Measurements from ENCODE around the gene ABCC9.
"Not testable (repeated sequence)": the region's sequence is repeated elsewhere in the genome, so short reads cannot be mapped to it uniquely, and the experiment has no call there.

Gene ABCC9

DNA sequence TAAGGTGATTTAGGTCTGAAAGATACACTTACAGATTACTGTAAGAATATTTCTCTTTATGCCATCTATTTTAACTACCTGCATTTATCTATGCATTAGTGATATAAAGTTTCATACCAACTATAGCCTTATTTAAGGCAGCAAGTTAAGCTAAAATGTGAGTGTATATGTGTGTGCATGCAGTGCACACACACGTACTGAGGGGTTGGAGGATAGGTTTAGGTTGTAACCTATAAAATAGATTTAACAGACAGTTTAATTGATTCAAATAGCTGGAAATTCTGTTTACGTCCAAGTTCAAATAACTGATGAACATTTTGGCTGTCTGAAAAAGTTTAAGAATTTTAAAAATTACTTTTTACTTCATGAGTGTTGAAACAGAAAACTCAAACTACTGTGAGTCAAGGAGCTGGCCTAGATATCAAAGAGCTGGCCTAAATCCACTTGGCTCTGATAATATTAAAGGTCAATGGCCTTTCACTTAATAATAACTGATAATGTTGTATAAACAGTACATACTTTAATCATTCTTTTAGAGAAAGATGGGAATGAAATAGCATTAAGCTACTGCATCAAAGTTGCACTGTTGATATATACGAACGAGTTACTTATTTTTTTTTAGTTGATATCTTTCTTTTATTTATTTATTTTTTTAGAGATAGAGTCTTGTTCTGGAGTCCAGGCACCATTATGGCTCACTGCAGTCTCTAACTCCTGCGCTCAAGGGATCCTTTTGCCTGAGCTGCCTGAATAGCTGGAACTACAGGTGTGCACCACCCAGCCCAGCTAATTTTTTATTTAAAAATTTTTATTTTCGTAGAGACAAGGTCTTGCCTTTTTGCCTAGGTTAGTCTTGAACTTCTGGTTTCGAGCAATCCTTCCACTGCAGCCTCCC lies 152.9 kb downstream of the ABCC9 start:
- H3K27ac ChIP-seq (ENCODE audit: low read depth, low read length), result no peak overlapping the region
- no peak overlapping the region for H3K18ac ChIP-seq (ENCODE audit: low read length)
- H4K8ac ChIP-seq (ENCODE audit: low read depth, low read length), result no peak overlapping the region
- H3K79me1 ChIP-seq (ENCODE audit: low read length), result no peaks in the 10 kb centered on the region
- H3K9me3 ChIP-seq (ENCODE audit: insufficient read depth, low read depth, low read length), result no peaks in the 10 kb centered on the region
- no peak overlapping the region for H3K9ac ChIP-seq (ENCODE audit: low read length)
- no peak overlapping the region for H4K12ac ChIP-seq (ENCODE audit: low read depth, low read length)
- no peaks in the 10 kb centered on the region for H3K79me2 ChIP-seq (ENCODE audit: control insufficient read depth, insufficient read depth, low read length, poor library complexity)
- no peak overlapping the region for H3K14ac ChIP-seq (ENCODE audit: low read length)
- no CpG with 5 or more reads among the region's 7 CpGs for WGBS (ENCODE audit: extremely low coverage, insufficient coverage, insufficient read length)
- no peaks in the 10 kb centered on the region for H3K4me1 ChIP-seq (ENCODE audit: control insufficient read depth in 1 of 2, insufficient read depth in 2 of 2, low read length in 2 of 2)
- no peak overlapping the region for H3K4me3 ChIP-seq (ENCODE audit: low read depth, low read length)
- no peaks in the 10 kb centered on the region for H3K36me3 ChIP-seq (ENCODE audit: control insufficient read depth in 1 of 2, insufficient read depth in 2 of 2, low read length in 2 of 2)
- no peak overlapping the region for H3K4me2 ChIP-seq (ENCODE audit: low read length)
- H2BK120ac ChIP-seq (ENCODE audit: insufficient read depth, low read length, poor library complexity), result no peak overlapping the region
- H3K4ac ChIP-seq (ENCODE audit: low read depth, low read length), result no peak overlapping the region
- H2BK12ac ChIP-seq (ENCODE audit: low read length), result no peak overlapping the region
- no peak overlapping the region for H3K23ac ChIP-seq (ENCODE audit: low read length)
- H2AK5ac ChIP-seq (ENCODE audit: low read length), result no peak overlapping the region
- no peak overlapping the region for H2BK5ac ChIP-seq (ENCODE audit: low read depth, low read length, poor library complexity)
- H3K27me3 ChIP-seq (ENCODE audit: insufficient read depth, low read length), result no peaks in the 10 kb centered on the region
- H4K91ac ChIP-seq (ENCODE audit: low read depth, low read length), result no peak overlapping the region
- DNase-seq, result no peak
- no peak overlapping the region for H2AFZ ChIP-seq (ENCODE audit: insufficient read depth, low read length, poor library complexity)

GRCh38 chr12:21786041-21786531 lies 155.1 kb downstream of the ABCC9 start:
- no peak overlapping the region for H3K9ac ChIP-seq (ENCODE audit: low read length)
- H2BK12ac ChIP-seq (ENCODE audit: low read length), result no peak overlapping the region
- H3K79me2 ChIP-seq (ENCODE audit: control insufficient read depth, insufficient read depth, low read length, poor library complexity), result no peaks in the 10 kb centered on the region
- no peaks in the 10 kb centered on the region for H3K36me3 ChIP-seq (ENCODE audit: control insufficient read depth in 1 of 2, insufficient read depth in 2 of 2, low read length in 2 of 2)
- H2AFZ ChIP-seq (ENCODE audit: insufficient read depth, low read length, poor library complexity), result no peak overlapping the region
- H2BK5ac ChIP-seq (ENCODE audit: low read depth, low read length, poor library complexity), result no peak overlapping the region
- WGBS (ENCODE audit: extremely low coverage, insufficient coverage, insufficient read length), result no CpG with 5 or more reads among the region's 3 CpGs
- no peak overlapping the region for H3K27ac ChIP-seq (ENCODE audit: low read depth, low read length)
- no peak overlapping the region for H3K18ac ChIP-seq (ENCODE audit: low read length)
- H3K9me3 ChIP-seq (ENCODE audit: insufficient read depth, low read depth, low read length), result no peaks in the 10 kb centered on the region
- no peak overlapping the region for H3K4me3 ChIP-seq (ENCODE audit: low read depth, low read length)
- no peak overlapping the region for H3K14ac ChIP-seq (ENCODE audit: low read length)
- H4K12ac ChIP-seq (ENCODE audit: low read depth, low read length), result no peak overlapping the region
- no peak overlapping the region for H3K23ac ChIP-seq (ENCODE audit: low read length)
- H3K4me2 ChIP-seq (ENCODE audit: low read length), result no peak overlapping the region
- H2AK5ac ChIP-seq (ENCODE audit: low read length), result no peak overlapping the region
- H3K27me3 ChIP-seq (ENCODE audit: insufficient read depth, low read length), result no peaks in the 10 kb centered on the region
- H3K4ac ChIP-seq (ENCODE audit: low read depth, low read length), result no peak overlapping the region
- no peaks in the 10 kb centered on the region for H3K79me1 ChIP-seq (ENCODE audit: low read length)
- H3K4me1 ChIP-seq (ENCODE audit: control insufficient read depth in 1 of 2, insufficient read depth in 2 of 2, low read length in 2 of 2), result no peaks in the 10 kb centered on the region
- H4K8ac ChIP-seq (ENCODE audit: low read depth, low read length), result no peak overlapping the region
- H4K91ac ChIP-seq (ENCODE audit: low read depth, low read length), result no peak overlapping the region
- no peak for DNase-seq
- no peak overlapping the region for H2BK120ac ChIP-seq (ENCODE audit: insufficient read depth, low read length, poor library complexity)

DNA sequence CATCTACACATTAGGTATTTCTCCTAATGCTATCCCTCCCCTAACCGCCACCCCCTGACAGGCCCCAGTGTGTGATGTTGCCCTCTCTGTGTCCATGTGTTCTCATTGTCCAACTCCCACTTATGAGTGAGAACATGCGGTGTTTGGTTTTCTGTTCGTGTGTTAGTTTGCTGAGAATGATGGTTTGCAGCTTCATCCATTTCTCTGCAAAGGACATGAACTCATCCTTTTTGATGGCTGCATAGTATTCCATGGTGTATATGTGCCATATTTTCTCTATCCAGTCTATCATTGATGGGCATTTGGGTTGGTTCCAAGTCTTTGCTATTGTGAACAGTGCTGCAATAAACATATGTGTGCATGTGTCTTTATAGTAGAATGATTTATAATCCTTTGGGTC lies 158.5 kb downstream of the ABCC9 start:
- not testable (repeated sequence) for H4K12ac ChIP-seq (ENCODE audit: low read depth, low read length); H2BK5ac ChIP-seq (ENCODE audit: low read depth, low read length, poor library complexity); H3K27ac ChIP-seq (ENCODE audit: low read depth, low read length); H4K8ac ChIP-seq (ENCODE audit: low read depth, low read length); H3K27me3 ChIP-seq (ENCODE audit: insufficient read depth, low read length); H3K4me1 ChIP-seq (ENCODE audit: control insufficient read depth in 1 of 2, insufficient read depth in 2 of 2, low read length in 2 of 2); H3K18ac ChIP-seq (ENCODE audit: low read length); H2BK12ac ChIP-seq (ENCODE audit: low read length); H2AK5ac ChIP-seq (ENCODE audit: low read length); H3K4me3 ChIP-seq (ENCODE audit: low read depth, low read length); H3K9ac ChIP-seq (ENCODE audit: low read length); H3K9me3 ChIP-seq (ENCODE audit: insufficient read depth, low read depth, low read length); H2BK120ac ChIP-seq (ENCODE audit: insufficient read depth, low read length, poor library complexity); H3K23ac ChIP-seq (ENCODE audit: low read length); H3K79me1 ChIP-seq (ENCODE audit: low read length); H3K79me2 ChIP-seq (ENCODE audit: control insufficient read depth, insufficient read depth, low read length, poor library complexity); DNase-seq; H2AFZ ChIP-seq (ENCODE audit: insufficient read depth, low read length, poor library complexity); H3K4ac ChIP-seq (ENCODE audit: low read depth, low read length); H3K4me2 ChIP-seq (ENCODE audit: low read length); H3K14ac ChIP-seq (ENCODE audit: low read length); H3K36me3 ChIP-seq (ENCODE audit: control insufficient read depth in 1 of 2, insufficient read depth in 2 of 2, low read length in 2 of 2); H4K91ac ChIP-seq (ENCODE audit: low read depth, low read length)
- no CpG with 5 or more reads among the region's 3 CpGs for WGBS (ENCODE audit: extremely low coverage, insufficient coverage, insufficient read length)

- no peak overlapping the region for H4K12ac ChIP-seq (ENCODE audit: low read depth, low read length)
- no peak overlapping the region for H3K18ac ChIP-seq (ENCODE audit: low read length)
- H3K36me3 ChIP-seq (ENCODE audit: control insufficient read depth in 1 of 2, insufficient read depth in 2 of 2, low read length in 2 of 2), result no peaks in the 10 kb centered on the region
- no peaks in the 10 kb centered on the region for H3K27me3 ChIP-seq (ENCODE audit: insufficient read depth, low read length)
- H2AFZ ChIP-seq (ENCODE audit: insufficient read depth, low read length, poor library complexity), result no peak overlapping the region
- no peaks in the 10 kb centered on the region for H3K79me1 ChIP-seq (ENCODE audit: low read length)
- H4K91ac ChIP-seq (ENCODE audit: low read depth, low read length), result no peak overlapping the region
- H3K4me1 ChIP-seq (ENCODE audit: control insufficient read depth in 1 of 2, insufficient read depth in 2 of 2, low read length in 2 of 2), result no peaks in the 10 kb centered on the region
- no CpG with 5 or more reads among the region's 3 CpGs for WGBS (ENCODE audit: extremely low coverage, insufficient coverage, insufficient read length)
- H2BK12ac ChIP-seq (ENCODE audit: low read length), result no peak overlapping the region
- no peak overlapping the region for H3K14ac ChIP-seq (ENCODE audit: low read length)
- H2BK5ac ChIP-seq (ENCODE audit: low read depth, low read length, poor library complexity), result no peak overlapping the region
- no peak overlapping the region for H3K27ac ChIP-seq (ENCODE audit: low read depth, low read length)
- no peak overlapping the region for H3K23ac ChIP-seq (ENCODE audit: low read length)
- H2AK5ac ChIP-seq (ENCODE audit: low read length), result no peak overlapping the region
- H3K4me3 ChIP-seq (ENCODE audit: low read depth, low read length), result no peak overlapping the region
- no peak overlapping the region for H4K8ac ChIP-seq (ENCODE audit: low read depth, low read length)
- DNase-seq, result no peak
- no peaks in the 10 kb centered on the region for H3K9me3 ChIP-seq (ENCODE audit: insufficient read depth, low read depth, low read length)
- no peak overlapping the region for H2BK120ac ChIP-seq (ENCODE audit: insufficient read depth, low read length, poor library complexity)
- no peak overlapping the region for H3K9ac ChIP-seq (ENCODE audit: low read length)
- H3K79me2 ChIP-seq (ENCODE audit: control insufficient read depth, insufficient read depth, low read length, poor library complexity), result no peaks in the 10 kb centered on the region
- H3K4ac ChIP-seq (ENCODE audit: low read depth, low read length), result no peak overlapping the region
- no peak overlapping the region for H3K4me2 ChIP-seq (ENCODE audit: low read length)
Observed at GRCh38 chr12:21780786-21781185, 160.4 kb downstream of the ABCC9 start.
